Right atrium auricular region (tissue), 2 donors: ENCODE results near the gene STK17B. TPM values are rescaled to one million over a fixed set of nuclear protein-coding genes. Genes with fewer than 3 reads are reported as not detected.

Experiments used
- DNase-seq: peaks from one replicate; pipeline ENCODE4 v3.0.0-alpha.2; 2019; ENCODE audit warnings: low spot score
- H3K27ac ChIP-seq, 2 donors: fragments of 200-600 bp; sonication (generic); 1 replicate in 1 of 2; 2 replicates in 1 of 2; pipeline ENCODE4 v1.5.1; 2016 to 2019
- H3K27me3 ChIP-seq, 2 donors: fragments of 200-600 bp; sonication (generic); one replicate each; pipeline versions ENCODE4 v1.5.1 to v1.6.0; 2017 to 2019
- H3K36me3 ChIP-seq: fragments of 200-600 bp; sonication (generic); one replicate; pipeline ENCODE4 v1.5.1; 2016
- H3K4me1 ChIP-seq, 2 donors: fragments of 200-600 bp; sonication (generic); one replicate each; pipeline versions ENCODE4 v1.5.1 to v1.6.0; 2017 to 2019
- H3K4me3 ChIP-seq, 2 donors: fragments of 200-600 bp; sonication (generic); 1 replicate in 1 of 2; 2 replicates in 1 of 2; pipeline ENCODE4 v1.5.1; 2017 to 2019; ENCODE audit warnings: mild to moderate bottlenecking in 1 of 2, moderate library complexity in 1 of 2
- H3K9me3 ChIP-seq, 2 donors: fragments of 200-600 bp; sonication (generic); one replicate each; pipeline ENCODE4 v1.5.1; 2019
- CTCF ChIP-seq, 2 donors: fragments of 200-600 bp; sonication (generic); IDR thresholded peaks; one replicate each; pipeline ENCODE4 v1.5.1; 2019; ENCODE audit warnings: antibody characterized with exemption in 2 of 2
- total RNA-seq, 2 donors: library from RNA; depleted of rRNA; stranded (reverse); fragments of >200 nt; gene quantifications; one replicate each; pipeline ENCODE4 v1.1.0, GENCODE V29; 2016

The STK17B gene
- total RNA-seq, 2 donors from 2014 or later = 6.7 to 7.9 TPM

DNA sequence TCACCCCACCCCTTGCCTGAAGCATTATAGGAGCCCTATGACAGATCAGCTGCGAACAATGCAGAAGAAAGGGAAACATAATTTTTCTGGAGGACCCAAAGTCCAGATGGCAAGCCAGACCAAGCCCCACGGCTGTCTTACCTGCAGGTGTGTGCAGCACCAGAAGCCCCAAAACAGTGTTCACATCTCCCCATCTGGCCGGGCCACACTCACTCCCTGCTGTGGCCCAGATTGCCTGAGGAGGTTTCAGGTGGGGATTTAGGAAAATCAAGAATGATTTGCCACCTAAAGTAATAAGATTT lies 11.7 kb upstream of the STK17B start:
- DNase-seq = no peak
- H3K4me3 ChIP-seq = no peak overlapping the region
- no peaks in the 10 kb centered on the region for H3K4me1 ChIP-seq
- TF ChIP-seq CTCF (IDR thresholded peaks at IDR 0.05) = no peak
- H3K9me3 ChIP-seq = no peaks in the 10 kb centered on the region
- no peaks in the 10 kb centered on the region for H3K36me3 ChIP-seq
- no peaks in the 10 kb centered on the region for H3K27me3 ChIP-seq
- H3K27ac ChIP-seq = no peak overlapping the region

DNA sequence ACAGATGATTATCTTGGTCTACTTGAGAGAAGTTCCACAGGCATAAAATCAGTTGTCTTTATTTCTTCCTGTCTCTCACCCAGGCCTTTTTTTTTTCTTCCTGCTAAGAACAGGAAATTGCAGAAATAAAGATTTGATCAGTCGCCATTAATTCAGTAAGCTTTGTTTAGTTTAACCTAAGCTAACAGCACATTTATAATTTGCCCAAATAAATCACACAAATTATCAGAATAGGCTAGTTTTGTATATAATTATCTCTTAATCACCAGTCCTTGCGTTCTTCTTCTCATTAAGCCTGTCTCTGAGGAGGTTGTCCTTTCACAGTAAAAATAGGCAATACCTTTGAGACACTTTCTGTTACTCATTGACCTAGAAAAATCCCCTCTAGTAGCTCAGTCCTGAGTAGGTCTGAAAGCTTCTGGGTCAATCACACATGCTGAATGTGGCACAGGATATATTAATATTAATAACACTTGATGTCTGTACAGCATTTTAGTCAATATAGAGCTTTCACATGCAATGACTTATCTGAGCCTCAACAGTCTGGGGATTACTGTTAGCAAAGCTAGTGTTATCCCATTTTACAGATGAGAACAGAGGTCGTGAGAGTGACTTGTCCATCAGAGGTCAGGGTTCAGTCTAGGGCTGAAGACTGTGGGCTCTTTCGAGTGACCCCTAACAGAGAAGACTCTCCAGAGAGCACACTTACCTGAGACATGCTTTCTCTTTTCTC lies 11.2 kb upstream of the STK17B start:
- H3K36me3 ChIP-seq = no peaks in the 10 kb centered on the region
- no peak for TF ChIP-seq CTCF (IDR thresholded peaks at IDR 0.05)

GRCh38 chr2:196181484-196181883 lies 10.1 kb upstream of the STK17B start:
- no peak for DNase-seq
- no peaks in the 10 kb centered on the region for H3K36me3 ChIP-seq
- H3K4me3 ChIP-seq = no peak overlapping the region
- H3K27me3 ChIP-seq = no peaks in the 10 kb centered on the region
- H3K9me3 ChIP-seq = no peaks in the 10 kb centered on the region
- no peak for TF ChIP-seq CTCF (IDR thresholded peaks at IDR 0.05)
- no peak overlapping the region for H3K27ac ChIP-seq
- H3K4me1 ChIP-seq = no peaks in the 10 kb centered on the region

More for the DNA sequence above, 11.2 kb upstream of the STK17B start:
- Histone ChIP-seq H3K9me3 (no peaks in the 10 kb centered on the region), H3K27me3 (no peaks in the 10 kb centered on the region), H3K4me1 (no peaks in the 10 kb centered on the region), H3K4me3 (no peak overlapping the region), H3K27ac (no peak overlapping the region)
- DNase-seq = no peak

DNA sequence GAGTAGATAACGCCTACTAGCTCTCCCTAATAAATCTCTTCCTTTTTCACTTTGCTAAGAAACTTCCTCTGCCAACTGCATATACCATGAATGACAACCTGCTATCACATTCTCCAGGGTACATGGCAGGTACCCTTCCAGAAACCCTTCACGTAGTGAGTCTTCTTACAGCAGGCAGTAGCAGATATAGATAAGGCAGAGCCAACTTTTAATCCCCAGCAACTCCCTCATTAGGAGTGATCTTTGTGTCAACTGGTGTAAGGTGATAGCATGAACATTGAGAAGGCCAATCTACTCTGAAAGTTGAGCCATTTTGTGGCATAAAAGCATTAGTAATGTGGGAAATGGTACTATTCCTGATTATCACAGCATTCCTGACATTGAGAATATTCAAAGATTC lies 5.7 kb upstream of the STK17B start:
- TF ChIP-seq CTCF (IDR thresholded peaks at IDR 0.05) = no peak
- Histone ChIP-seq H3K4me1 (peaks cover 0 to 4% of the 10 kb centered on the region in 2 donors), H3K4me3 (no peak overlapping the region), H3K36me3 (no peaks in the 10 kb centered on the region), H3K27ac (no peak overlapping the region), H3K27me3 (no peaks in the 10 kb centered on the region), H3K9me3 (no peaks in the 10 kb centered on the region)
- no peak for DNase-seq

- no peak for TF ChIP-seq CTCF (IDR thresholded peaks at IDR 0.05)
- Histone ChIP-seq H3K27ac (no peak overlapping the region), H3K4me3 (no peak overlapping the region)
Observed at GRCh38 chr2:196176142-196176738, 4.9 kb upstream of the STK17B start.

DNA sequence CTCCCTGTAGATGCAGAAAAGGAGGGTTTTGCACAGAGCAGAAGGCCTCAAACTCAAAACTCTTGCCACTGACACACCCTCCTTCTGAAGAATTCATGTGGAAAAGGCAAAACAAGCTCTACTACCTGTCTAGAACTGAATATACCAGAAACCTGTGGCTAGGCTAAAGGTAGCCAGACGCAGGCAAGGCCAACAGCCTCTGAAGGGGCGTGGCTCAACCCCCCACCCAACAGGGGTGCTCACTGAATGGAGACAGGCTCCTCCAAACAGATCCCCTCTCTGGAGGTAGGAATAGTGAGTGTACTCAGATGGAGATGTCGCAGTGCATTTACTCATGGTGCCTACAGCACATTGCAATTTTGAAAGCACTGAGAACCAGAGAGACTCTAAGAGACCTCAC lies 3.0 kb upstream of the STK17B start:
- Histone ChIP-seq H3K4me1 (peaks cover 0 to 12% of the 10 kb centered on the region in 2 donors), H3K27ac (no peak overlapping the region), H3K27me3 (no peaks in the 10 kb centered on the region), H3K4me3 (no peak overlapping the region), H3K36me3 (no peaks in the 10 kb centered on the region), H3K9me3 (no peaks in the 10 kb centered on the region)
- no peak for DNase-seq
- no peak for TF ChIP-seq CTCF (IDR thresholded peaks at IDR 0.05)

More at GRCh38 chr2:196176142-196176738, 4.9 kb upstream of the STK17B start:
- DNase-seq = no peak
- Histone ChIP-seq H3K4me1 (peaks cover 0 to 8% of the 10 kb centered on the region in 2 donors), H3K9me3 (no peaks in the 10 kb centered on the region), H3K27me3 (no peaks in the 10 kb centered on the region), H3K36me3 (no peaks in the 10 kb centered on the region)
